ENCODE data around the gene LGALS9.

LGALS9 gene

GRCh38 chr17:27598337-27599050 lies 32.5 kb upstream of the LGALS9 start:
- no peaks in the 10 kb centered on the region for H3K27me3 ChIP-seq (ENCODE audit: insufficient read depth, low read length)
- no peak overlapping the region for H3K27ac ChIP-seq (ENCODE audit: low read depth, low read length, poor library complexity, severe bottlenecking)
- H3K4me2 ChIP-seq (ENCODE audit: low read length) = no peak overlapping the region
- H3K9me2 ChIP-seq (ENCODE audit: low read depth, low read length) = no peaks in the 10 kb centered on the region
- no peaks in the 10 kb centered on the region for H3K79me2 ChIP-seq (ENCODE audit: insufficient read depth, low read length)
- no peaks in the 10 kb centered on the region for H4K20me1 ChIP-seq (ENCODE audit: insufficient read depth, low read length)
- no peak overlapping the region for H3K9ac ChIP-seq (ENCODE audit: low read length)
- TF ChIP-seq CTCF (IDR thresholded peaks at IDR 0.05; ENCODE audit: low read length) (no peak), EZH2 (IDR thresholded peaks at IDR 0.05; ENCODE audit: borderline replicate concordance, low read length) (no peak)
- H3F3A ChIP-seq (ENCODE audit: insufficient read depth, low read length) = no peaks in the 10 kb centered on the region
- no peak overlapping the region for H2AFZ ChIP-seq (ENCODE audit: low read length)
- H3K4me3 ChIP-seq (ENCODE audit: low read depth, low read length, poor library complexity, severe bottlenecking) = no peak overlapping the region
- H3K9me3 ChIP-seq (ENCODE audit: low read length) = no peaks in the 10 kb centered on the region
- no peaks in the 10 kb centered on the region for H3K36me3 ChIP-seq (ENCODE audit: insufficient read depth, low read length)
- H3K4me1 ChIP-seq (ENCODE audit: insufficient read depth, low read length, severe bottlenecking) = no peaks in the 10 kb centered on the region

- Histone ChIP-seq H3K27ac (ENCODE audit: low read depth, low read length, poor library complexity, severe bottlenecking) (no peak overlapping the region), H3K36me3 (ENCODE audit: insufficient read depth, low read length) (no peaks in the 10 kb centered on the region)
These were observed 30.5 kb upstream of the LGALS9 start for GRCh38 chr17:27600471-27600870.

GRCh38 chr17:27601069-27601974 lies 29.7 kb upstream of the LGALS9 start:
- Histone ChIP-seq H3K9ac (ENCODE audit: low read length) (no peak overlapping the region), H3K27ac (ENCODE audit: low read depth, low read length, poor library complexity, severe bottlenecking) (no peak overlapping the region), H3K79me2 (ENCODE audit: insufficient read depth, low read length) (no peaks in the 10 kb centered on the region), H3K4me3 (ENCODE audit: low read depth, low read length, poor library complexity, severe bottlenecking) (no peak overlapping the region), H3K4me2 (ENCODE audit: low read length) (no peak overlapping the region), H3K9me3 (ENCODE audit: low read length) (no peaks in the 10 kb centered on the region), H3K9me2 (ENCODE audit: low read depth, low read length) (no peaks in the 10 kb centered on the region), H3K4me1 (ENCODE audit: insufficient read depth, low read length, severe bottlenecking) (no peaks in the 10 kb centered on the region), H4K20me1 (ENCODE audit: insufficient read depth, low read length) (no peaks in the 10 kb centered on the region), H2AFZ (ENCODE audit: low read length) (no peak overlapping the region), H3K36me3 (ENCODE audit: insufficient read depth, low read length) (no peaks in the 10 kb centered on the region), H3K27me3 (ENCODE audit: insufficient read depth, low read length) (no peaks in the 10 kb centered on the region), H3F3A (ENCODE audit: insufficient read depth, low read length) (no peaks in the 10 kb centered on the region)
- TF ChIP-seq CTCF (IDR thresholded peaks at IDR 0.05; ENCODE audit: low read length) = peak; percentile 82
- no peak for TF ChIP-seq EZH2 (IDR thresholded peaks at IDR 0.05; ENCODE audit: borderline replicate concordance, low read length)

More at GRCh38 chr17:27600471-27600870, 30.5 kb upstream of the LGALS9 start:
- Histone ChIP-seq H3K4me1 (ENCODE audit: insufficient read depth, low read length, severe bottlenecking) (no peaks in the 10 kb centered on the region), H3K4me3 (ENCODE audit: low read depth, low read length, poor library complexity, severe bottlenecking) (no peak overlapping the region), H3K9me2 (ENCODE audit: low read depth, low read length) (no peaks in the 10 kb centered on the region), H3F3A (ENCODE audit: insufficient read depth, low read length) (no peaks in the 10 kb centered on the region), H3K79me2 (ENCODE audit: insufficient read depth, low read length) (no peaks in the 10 kb centered on the region), H2AFZ (ENCODE audit: low read length) (no peak overlapping the region), H4K20me1 (ENCODE audit: insufficient read depth, low read length) (no peaks in the 10 kb centered on the region), H3K27me3 (ENCODE audit: insufficient read depth, low read length) (no peaks in the 10 kb centered on the region), H3K4me2 (ENCODE audit: low read length) (no peak overlapping the region), H3K9me3 (ENCODE audit: low read length) (no peaks in the 10 kb centered on the region), H3K9ac (ENCODE audit: low read length) (no peak overlapping the region)
- TF ChIP-seq CTCF (IDR thresholded peaks at IDR 0.05; ENCODE audit: low read length) = no peak
- TF ChIP-seq EZH2 (IDR thresholded peaks at IDR 0.05; ENCODE audit: borderline replicate concordance, low read length) = no peak
